HCT116 (cell line): ENCODE data around the gene PSD. TPM values are rescaled to one million over a fixed set of nuclear protein-coding genes. Genes with fewer than 3 reads are reported as not detected.

Experiments used
- ATAC-seq: fragments of 200-7000 bp; cut with Tn5 transposase; 2 replicates; pipeline ENCODE4 v1.9.1; 2020; ENCODE audit warnings: mild to moderate bottlenecking, moderate library complexity
- BruUV-seq: library from RNA; stranded (reverse); fragments of 400-500 nt; replicated peaks from 2 replicates; lab custom pipeline; 2021; lab: Mats Ljungman, UMichigan
- CTCF ChIA-PET: fragments of 300-600 bp; sonication (Branson Sonifier 250); formaldehyde crosslinking; loops from one replicate; lab custom pipeline; 2021; ENCODE audit warnings: antibody characterized with exemption; lab: Charles Lee
- POLR2A ChIA-PET: fragments of 300-600, 350-600 bp; sonication (Branson Sonifier 250); formaldehyde crosslinking; loops from one replicate; lab custom pipeline; 2021; ENCODE audit warnings: antibody characterized with exemption; lab: Charles Lee
- RAD21 ChIA-PET, 2 experiments: fragments of 300-600 bp; sonication (Branson Sonifier 250); formaldehyde crosslinking; loops; one replicate each; lab custom pipeline; 2023; ENCODE audit warnings: low total read pairs in 2 of 2; ENCODE audit not compliant: uncharacterized antibody in 2 of 2, unreplicated experiment in 2 of 2, low non-redundant PET in 1 of 2; lab: Charles Lee
- DNase-seq: peaks from one replicate; pipeline ENCODE4 v3.0.0-alpha.2; 2010; ENCODE audit warnings: low read depth, low spot score
- H2AFZ ChIP-seq: fragments of 200-600 bp; shearing (Covaris generic), sonication (generic); 2 replicates; pipeline ENCODE4 v1.6.1; 2017; ENCODE audit warnings: low read depth, mixed run types, mixed read lengths, antibody characterized with exemption, low read length; ENCODE audit not compliant: poor library complexity, severe bottlenecking
- H3K27ac ChIP-seq: 2 replicates; pipeline ENCODE4 v1.5.1; 2012; ENCODE audit warnings: low read depth, low read length
- H3K27me3 ChIP-seq: fragments of 200-600 bp; sonication (generic); 2 replicates; pipeline ENCODE4 v1.6.1; 2016; ENCODE audit warnings: mixed run types, low read length, mixed read lengths; ENCODE audit not compliant: insufficient read depth
- H3K36me3 ChIP-seq, 2 experiments: fragments of 200-500 bp in 1 of 2; fragments of 200-600 bp in 1 of 2; sonication (Bioruptor generic) in 1 of 2; sonication (generic) in 1 of 2; 2 replicates each; pipeline versions ENCODE4 v1.5.1 to v1.6.1; 2014 to 2016; ENCODE audit warnings: low read length in 2 of 2, inconsistent platforms in 1 of 2, mixed read lengths in 1 of 2, mixed run types in 1 of 2; ENCODE audit not compliant: insufficient read depth in 2 of 2, control insufficient read depth in 1 of 2
- H3K4me1 ChIP-seq, 2 experiments: fragments of 200-600 bp in 1 of 2; sonication (generic) in 1 of 2; 2 replicates each; pipeline versions ENCODE4 v1.5.1 to v1.6.1; 2012 to 2017; ENCODE audit warnings: low read length in 2 of 2, inconsistent platforms in 1 of 2, mild to moderate bottlenecking in 1 of 2, mixed read lengths in 1 of 2, mixed run types in 1 of 2, moderate library complexity in 1 of 2; ENCODE audit not compliant: insufficient read depth in 2 of 2, control insufficient read depth in 1 of 2
- H3K4me2 ChIP-seq: fragments of 200-600 bp; sonication (generic); 2 replicates; pipeline ENCODE4 v1.6.1; 2017; ENCODE audit warnings: mixed run types, low read length, mixed read lengths
- H3K4me3 ChIP-seq, 2 experiments: fragments of 200-600 bp in 1 of 2; sonication (generic) in 1 of 2; replicated peaks in 1 of 2; 2 replicates each; pipeline ENCODE4 v1.5.1; 2011 to 2016; ENCODE audit warnings: low read length in 2 of 2, control low read depth in 1 of 2, low read depth in 1 of 2, mild to moderate bottlenecking in 1 of 2, mixed read lengths in 1 of 2, mixed run types in 1 of 2
- H3K79me2 ChIP-seq: fragments of 200-600 bp; sonication (generic); 2 replicates; pipeline ENCODE4 v1.6.1; 2017; ENCODE audit warnings: mild to moderate bottlenecking, mixed run types, low read length, moderate library complexity, mixed read lengths; ENCODE audit not compliant: insufficient read depth
- H3K9ac ChIP-seq: fragments of 200-600 bp; sonication (generic); 2 replicates; pipeline ENCODE4 v1.6.1; 2016; ENCODE audit warnings: low read length, mixed read lengths
- H3K9me2 ChIP-seq: fragments of 200-600 bp; sonication (generic), shearing (Covaris generic); 2 replicates; pipeline ENCODE4 v1.6.1; 2017; ENCODE audit warnings: mixed run types, mild to moderate bottlenecking, moderate library complexity; ENCODE audit not compliant: insufficient read depth
- H3K9me3 ChIP-seq, 2 experiments: fragments of 200-500 bp in 1 of 2; fragments of 200-600 bp in 1 of 2; sonication (Bioruptor generic) in 1 of 2; sonication (generic) in 1 of 2; 2 replicates each; pipeline ENCODE4 v1.6.1; 2014 to 2017; ENCODE audit warnings: low read length in 2 of 2, mixed read lengths in 2 of 2, inconsistent platforms in 1 of 2, low read depth in 1 of 2, mild to moderate bottlenecking in 1 of 2, mixed run types in 1 of 2, moderate library complexity in 1 of 2; ENCODE audit not compliant: control insufficient read depth in 1 of 2, insufficient read depth in 1 of 2
- H4K20me1 ChIP-seq: fragments of 200-600 bp; sonication (generic), shearing (Covaris generic); 2 replicates; pipeline ENCODE4 v1.6.1; 2017; ENCODE audit warnings: mixed run types, mild to moderate bottlenecking, moderate library complexity; ENCODE audit not compliant: insufficient read depth
- CBX3 ChIP-seq: IDR thresholded peaks from 2 replicates; pipeline ENCODE4 v1.6.1; 2012; ENCODE audit warnings: low read depth
- EGR1 ChIP-seq: IDR thresholded peaks from 2 replicates; pipeline ENCODE4 v1.6.1; 2012; ENCODE audit warnings: low read depth
- ELF1 ChIP-seq: IDR thresholded peaks from 2 replicates; pipeline ENCODE4 v1.6.1; 2012; ENCODE audit warnings: low read depth, borderline replicate concordance
- EZH2 ChIP-seq: fragments of 200-600 bp; sonication (generic); IDR thresholded peaks from 2 replicates; pipeline ENCODE4 v1.6.1; 2017; ENCODE audit warnings: antibody characterized with exemption, mixed run types
- EZH2phosphoT487 ChIP-seq: fragments of 200-600 bp; IDR thresholded peaks from 2 replicates; pipeline ENCODE4 v1.6.1; 2018; ENCODE audit warnings: antibody characterized with exemption, borderline replicate concordance
- FOSL1 ChIP-seq: IDR thresholded peaks from 2 replicates; pipeline ENCODE4 v1.6.1; 2012; ENCODE audit warnings: low read depth
- JUND ChIP-seq: IDR thresholded peaks from 2 replicates; pipeline ENCODE4 v1.6.1; 2012
- POLR2A ChIP-seq: IDR thresholded peaks from 2 replicates; pipeline ENCODE4 v1.7.0; 2011; ENCODE audit warnings: borderline replicate concordance; ENCODE audit not compliant: insufficient read depth, insufficient read length; ENCODE audit errors: extremely low read depth
- POLR2AphosphoS5 ChIP-seq: IDR thresholded peaks from 2 replicates; pipeline ENCODE4 v1.6.1; 2011; ENCODE audit warnings: mild to moderate bottlenecking, low read depth, low read length, moderate library complexity
- RAD21 ChIP-seq: IDR thresholded peaks from 2 replicates; pipeline ENCODE4 v1.6.1; 2012; ENCODE audit warnings: low read depth, mild to moderate bottlenecking
- SP1 ChIP-seq: IDR thresholded peaks from 2 replicates; pipeline ENCODE4 v1.6.1; 2012; ENCODE audit warnings: low read depth
- TCF7L2 ChIP-seq: IDR thresholded peaks from 2 replicates; pipeline ENCODE4 v1.7.0; 2011; ENCODE audit warnings: borderline replicate concordance, inconsistent platforms; ENCODE audit not compliant: insufficient read depth, insufficient read length; ENCODE audit errors: extremely low read depth
- ZFX ChIP-seq: fragments of 450-650 bp; IDR thresholded peaks from 2 replicates; pipeline ENCODE4 v1.6.1; 2017
- ZNF274 ChIP-seq: fragments of 200-500 bp; sonication (Bioruptor generic); IDR thresholded peaks from 2 replicates; pipeline ENCODE4 v1.6.1; 2014; ENCODE audit warnings: mild to moderate bottlenecking, low read depth, low read length, inconsistent platforms
- intact Hi-C: fragments of 100-400 bp; cut with micrococcal nuclease; formaldehyde crosslinking; loops from 2 replicates; pipeline ENCODE4 v1.10.0; 2022
- total RNA-seq: library from RNA; stranded (reverse); gene quantifications from one replicate; pipeline ENCODE4 v1.2.1, GENCODE V29; 2021; ENCODE audit not compliant: unreplicated experiment
- TF ChIP-seq, protein P1 (sequence below): IDR thresholded peaks from 2 replicates; pipeline ENCODE4 v1.6.1; 2012
- TF ChIP-seq, protein P2 (sequence below): IDR thresholded peaks from 2 replicates; pipeline ENCODE4 v1.6.1; 2012
- TF ChIP-seq, protein P3 (sequence below): IDR thresholded peaks from 2 replicates; pipeline ENCODE4 v1.6.1; 2012; ENCODE audit warnings: low read depth

The PSD gene
- total RNA-seq, 1 experiment from 2014 or later, result 9.7 TPM

DNA sequence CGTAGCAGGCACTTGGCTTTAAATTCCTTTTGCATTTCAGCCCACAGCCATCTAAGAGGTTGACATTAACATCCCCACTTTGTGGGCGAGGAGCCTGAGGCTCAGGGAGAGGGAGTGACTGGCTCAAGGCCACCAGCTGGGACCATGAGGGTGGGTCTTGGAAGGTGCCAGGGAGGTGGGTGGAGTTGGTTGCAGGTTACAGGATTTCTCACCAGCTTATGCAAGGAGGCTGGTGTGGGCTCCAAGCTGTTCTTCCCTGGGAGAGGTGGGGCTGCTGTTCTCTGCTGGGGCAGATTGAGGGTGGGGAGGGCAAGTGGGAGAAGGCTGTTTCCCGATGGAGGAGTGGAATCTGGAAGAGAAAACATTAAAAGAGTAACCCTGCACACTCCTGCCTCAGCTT lies 46.9 kb upstream of the PSD start:
- intact Hi-C loops, result no loop called here
- ChIA-PET RAD21 (no interaction called here), POLR2A (interaction anchor here (0.8 kb wide), 1 partner anchor 15 kb away, joined by 4 read pairs; the partner anchor contains the start of gene C10orf95)
- no peak overlapping the region for H3K4me2 ChIP-seq
- H3K27me3 ChIP-seq, result no peaks in the 10 kb centered on the region
- H4K20me1 ChIP-seq, result no peaks in the 10 kb centered on the region
- TF ChIP-seq EZH2, result no peak
- no peak for TF ChIP-seq SP1
- TF ChIP-seq, protein P1, sequence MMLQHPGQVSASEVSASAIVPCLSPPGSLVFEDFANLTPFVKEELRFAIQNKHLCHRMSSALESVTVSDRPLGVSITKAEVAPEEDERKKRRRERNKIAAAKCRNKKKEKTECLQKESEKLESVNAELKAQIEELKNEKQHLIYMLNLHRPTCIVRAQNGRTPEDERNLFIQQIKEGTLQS, result no peak
- no peak for TF ChIP-seq RAD21
- TF ChIP-seq TCF7L2, result no peak
- no peak for TF ChIP-seq CBX3
- no peak for TF ChIP-seq FOSL1
- TF ChIP-seq JUND, result no peak
- TF ChIP-seq POLR2A, result no peak
- TF ChIP-seq POLR2AphosphoS5, result no peak
- no peak for TF ChIP-seq ZFX
- TF ChIP-seq EZH2phosphoT487, result no peak
- no peak for TF ChIP-seq ELF1
- TF ChIP-seq, protein P2, sequence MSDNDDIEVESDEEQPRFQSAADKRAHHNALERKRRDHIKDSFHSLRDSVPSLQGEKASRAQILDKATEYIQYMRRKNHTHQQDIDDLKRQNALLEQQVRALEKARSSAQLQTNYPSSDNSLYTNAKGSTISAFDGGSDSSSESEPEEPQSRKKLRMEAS, result no peak
- no peak for TF ChIP-seq EGR1
- no peak for TF ChIP-seq ZNF274
- TF ChIP-seq, protein P3, sequence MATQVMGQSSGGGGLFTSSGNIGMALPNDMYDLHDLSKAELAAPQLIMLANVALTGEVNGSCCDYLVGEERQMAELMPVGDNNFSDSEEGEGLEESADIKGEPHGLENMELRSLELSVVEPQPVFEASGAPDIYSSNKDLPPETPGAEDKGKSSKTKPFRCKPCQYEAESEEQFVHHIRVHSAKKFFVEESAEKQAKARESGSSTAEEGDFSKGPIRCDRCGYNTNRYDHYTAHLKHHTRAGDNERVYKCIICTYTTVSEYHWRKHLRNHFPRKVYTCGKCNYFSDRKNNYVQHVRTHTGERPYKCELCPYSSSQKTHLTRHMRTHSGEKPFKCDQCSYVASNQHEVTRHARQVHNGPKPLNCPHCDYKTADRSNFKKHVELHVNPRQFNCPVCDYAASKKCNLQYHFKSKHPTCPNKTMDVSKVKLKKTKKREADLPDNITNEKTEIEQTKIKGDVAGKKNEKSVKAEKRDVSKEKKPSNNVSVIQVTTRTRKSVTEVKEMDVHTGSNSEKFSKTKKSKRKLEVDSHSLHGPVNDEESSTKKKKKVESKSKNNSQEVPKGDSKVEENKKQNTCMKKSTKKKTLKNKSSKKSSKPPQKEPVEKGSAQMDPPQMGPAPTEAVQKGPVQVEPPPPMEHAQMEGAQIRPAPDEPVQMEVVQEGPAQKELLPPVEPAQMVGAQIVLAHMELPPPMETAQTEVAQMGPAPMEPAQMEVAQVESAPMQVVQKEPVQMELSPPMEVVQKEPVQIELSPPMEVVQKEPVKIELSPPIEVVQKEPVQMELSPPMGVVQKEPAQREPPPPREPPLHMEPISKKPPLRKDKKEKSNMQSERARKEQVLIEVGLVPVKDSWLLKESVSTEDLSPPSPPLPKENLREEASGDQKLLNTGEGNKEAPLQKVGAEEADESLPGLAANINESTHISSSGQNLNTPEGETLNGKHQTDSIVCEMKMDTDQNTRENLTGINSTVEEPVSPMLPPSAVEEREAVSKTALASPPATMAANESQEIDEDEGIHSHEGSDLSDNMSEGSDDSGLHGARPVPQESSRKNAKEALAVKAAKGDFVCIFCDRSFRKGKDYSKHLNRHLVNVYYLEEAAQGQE, result no peak
- TF ChIP-seq, all 23 proteins: peak for 0
- CTCF ChIA-PET, result interaction anchor here (1.3 kb wide), 1 partner anchor 118 kb away, joined by 6 read pairs; no protein-coding TSS in a partner anchor
- DNase-seq (no peak), ATAC-seq (no peak)
- H3K9me2 ChIP-seq, result no peaks in the 10 kb centered on the region
- BruUV-seq, result no TSS peak
- H3K79me2 ChIP-seq, result peaks cover 38% of the 10 kb centered on the region; the same call in 1 of the 2 replicates
- no peaks in the 10 kb centered on the region for H3K9me3 ChIP-seq
- no peak overlapping the region for H2AFZ ChIP-seq
- H3K27ac ChIP-seq, result no peak overlapping the region
- no peak overlapping the region for H3K4me3 ChIP-seq
- peaks cover 35 to 49% of the 10 kb centered on the region in 2 experiments for H3K4me1 ChIP-seq
- H3K9ac ChIP-seq, result no peak overlapping the region
- peaks cover 0 to 2% of the 10 kb centered on the region in 2 experiments; a peak in 1 of 4 replicates for H3K36me3 ChIP-seq
